Astrocyte of the cerebellum (primary cell): ENCODE results near the gene ITGB6.

ENCODE experiments used
- DNase-seq: peaks from one replicate; pipeline ENCODE4 v3.0.0-alpha.2; 2011; ENCODE audit warnings: low read depth
- H3K4me3 ChIP-seq: 2 replicates; pipeline ENCODE4 v1.5.1; 2011; ENCODE audit warnings: mild to moderate bottlenecking, low read depth, low read length, moderate library complexity
- in situ Hi-C: cut with HindIII; loops from 2 replicates; pipeline ENCODE4 v1.10.0; 2017; ENCODE audit warnings: low sequenced_read_pairs
- TF ChIP-seq, protein P1 (sequence below): IDR thresholded peaks from 2 replicates; pipeline ENCODE4 v1.5.1; 2012; ENCODE audit warnings: low read length, low read depth, moderate library complexity, mild to moderate bottlenecking; ENCODE audit errors: missing control alignments

Gene ITGB6

GRCh38 chr2:160144280-160144990 is 55.6 kb downstream of the ITGB6 start:
- DNase-seq = no peak
- no peak overlapping the region for H3K4me3 ChIP-seq
- TF ChIP-seq, protein P1, sequence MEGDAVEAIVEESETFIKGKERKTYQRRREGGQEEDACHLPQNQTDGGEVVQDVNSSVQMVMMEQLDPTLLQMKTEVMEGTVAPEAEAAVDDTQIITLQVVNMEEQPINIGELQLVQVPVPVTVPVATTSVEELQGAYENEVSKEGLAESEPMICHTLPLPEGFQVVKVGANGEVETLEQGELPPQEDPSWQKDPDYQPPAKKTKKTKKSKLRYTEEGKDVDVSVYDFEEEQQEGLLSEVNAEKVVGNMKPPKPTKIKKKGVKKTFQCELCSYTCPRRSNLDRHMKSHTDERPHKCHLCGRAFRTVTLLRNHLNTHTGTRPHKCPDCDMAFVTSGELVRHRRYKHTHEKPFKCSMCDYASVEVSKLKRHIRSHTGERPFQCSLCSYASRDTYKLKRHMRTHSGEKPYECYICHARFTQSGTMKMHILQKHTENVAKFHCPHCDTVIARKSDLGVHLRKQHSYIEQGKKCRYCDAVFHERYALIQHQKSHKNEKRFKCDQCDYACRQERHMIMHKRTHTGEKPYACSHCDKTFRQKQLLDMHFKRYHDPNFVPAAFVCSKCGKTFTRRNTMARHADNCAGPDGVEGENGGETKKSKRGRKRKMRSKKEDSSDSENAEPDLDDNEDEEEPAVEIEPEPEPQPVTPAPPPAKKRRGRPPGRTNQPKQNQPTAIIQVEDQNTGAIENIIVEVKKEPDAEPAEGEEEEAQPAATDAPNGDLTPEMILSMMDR = no peak
- in situ Hi-C loops = no loop called here

DNA sequence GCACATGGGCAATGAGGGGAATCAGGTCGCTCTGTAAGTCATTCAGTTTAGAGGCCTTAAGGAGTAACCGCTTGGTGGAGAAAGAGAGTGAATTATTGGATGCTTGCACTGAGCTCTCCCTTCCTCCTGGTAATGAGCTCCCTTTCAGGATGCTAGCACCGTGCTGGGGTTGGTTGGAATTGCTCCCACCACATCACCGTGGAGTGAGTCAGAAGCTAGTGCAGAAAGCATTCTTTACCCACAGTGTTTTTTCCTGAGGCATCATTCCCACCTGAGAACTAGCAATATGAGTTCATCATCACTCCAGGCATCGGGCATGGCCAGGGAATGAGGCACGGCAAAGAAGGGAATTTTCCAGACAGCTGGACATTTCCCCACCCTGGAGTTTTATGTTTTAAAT is 57.6 kb downstream of the ITGB6 start:
- no peak for DNase-seq
- H3K4me3 ChIP-seq = no peak overlapping the region
- in situ Hi-C loops = no loop called here
- TF ChIP-seq, protein P1 = no peak

DNA sequence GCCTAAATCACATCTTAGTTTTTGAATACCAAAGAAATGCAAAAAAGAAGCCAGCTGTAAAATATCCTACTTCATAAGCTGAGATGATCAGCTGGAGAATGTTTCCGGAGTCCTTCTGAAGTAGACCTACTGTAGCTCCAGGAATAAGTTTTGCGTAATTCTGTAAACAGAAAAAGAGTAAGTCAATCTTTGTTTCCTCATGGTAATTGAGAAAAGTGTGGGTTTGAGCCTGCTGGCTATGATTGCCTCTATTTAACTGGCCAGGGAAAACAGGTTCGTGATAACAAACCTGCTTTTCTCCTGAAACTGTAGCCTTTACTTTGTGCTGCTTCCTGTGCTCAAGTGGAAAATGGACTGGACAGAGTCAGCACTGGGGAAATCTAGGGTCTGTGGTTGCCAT is 58.2 kb downstream of the ITGB6 start:
- TF ChIP-seq, protein P1 = no peak
- DNase-seq = no peak
- in situ Hi-C loops = no loop called here
- no peak overlapping the region for H3K4me3 ChIP-seq

- in situ Hi-C loops = no loop called here
- no peak overlapping the region for H3K4me3 ChIP-seq
- no peak for DNase-seq
- TF ChIP-seq, protein P1 = no peak
Measured at GRCh38 chr2:160141419-160141818, 58.7 kb downstream of the ITGB6 start.

DNA sequence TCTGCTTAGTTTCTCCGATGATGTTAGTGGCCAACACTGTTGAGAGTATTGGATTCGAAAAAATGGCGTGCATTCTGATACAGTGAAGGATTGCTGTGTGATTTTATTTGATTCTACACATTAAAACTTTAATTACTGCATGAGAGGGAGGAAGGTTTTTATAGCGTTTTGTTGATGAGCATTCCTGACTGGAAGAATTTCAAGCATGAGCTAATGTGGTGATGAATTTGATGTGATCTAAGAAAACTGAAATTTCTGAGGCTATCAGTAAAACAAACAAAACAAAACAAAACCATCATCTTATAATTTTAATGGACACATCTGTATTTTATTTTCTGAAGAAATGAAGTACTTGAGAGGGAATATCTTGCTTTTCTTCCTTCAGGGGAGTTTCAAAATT is 59.6 kb downstream of the ITGB6 start:
- TF ChIP-seq, protein P1 = no peak
- no peak for DNase-seq
- in situ Hi-C loops = no loop called here
- H3K4me3 ChIP-seq = no peak overlapping the region

DNA sequence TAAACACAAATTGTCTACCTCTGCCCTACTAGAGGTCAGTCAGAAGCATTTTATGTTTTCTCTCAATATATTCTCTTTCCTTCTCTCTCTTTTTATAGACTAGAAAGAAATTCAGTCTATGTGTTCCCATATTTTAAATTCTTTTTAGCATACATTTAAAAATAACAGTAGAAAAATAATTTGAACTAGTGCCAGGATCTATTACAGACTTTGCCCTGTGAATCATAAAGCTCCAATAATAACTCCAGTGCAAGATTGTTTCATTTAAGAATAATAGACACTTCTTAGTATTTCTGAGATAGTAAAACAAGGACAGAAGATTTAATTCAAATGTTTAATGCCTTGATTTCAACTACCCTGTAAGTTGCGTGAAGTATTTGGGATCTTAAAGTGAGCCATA is 60.1 kb downstream of the ITGB6 start:
- no peak for DNase-seq
- H3K4me3 ChIP-seq = no peak overlapping the region
- TF ChIP-seq, protein P1 = no peak
- in situ Hi-C loops = no loop called here
